Activated CD8-positive, alpha-beta T cell treated with anti-CD3 and anti-CD28 coated beads, Interleukin-2, amount 10 ng/mL, durations not matched to agents 7 days and 5 days (primary cell): ENCODE data around the gene OPA3. TPM values are rescaled to one million over a fixed set of nuclear protein-coding genes. Genes with fewer than 3 reads are reported as not detected.
"Not testable (repeated sequence)": the region's sequence is repeated elsewhere in the genome, so short reads cannot be mapped to it uniquely, and the experiment has no call there.

Experiments
- ATAC-seq: fragments of 150-1000 bp; cut with Tn5 transposase; one replicate; pipeline ENCODE4 v1.10.0; 2021; ENCODE audit warnings: moderate library complexity
- CTCF ChIA-PET: fragments of 350-600 bp; sonication (Branson Sonifier 250); formaldehyde crosslinking; loops from one replicate; lab custom pipeline; 2021; ENCODE audit warnings: antibody characterized with exemption; lab: Charles Lee
- POLR2A ChIA-PET: fragments of 350-600 bp; sonication (Branson Sonifier 250); formaldehyde crosslinking; loops from one replicate; lab custom pipeline; 2021; ENCODE audit warnings: antibody characterized with exemption; lab: Charles Lee
- DNase-seq: peaks from one replicate; pipeline ENCODE4 v3.0.0-alpha.2; 2020
- H3K27ac Mint-ChIP-seq: one replicate; pipeline ENCODE4 v1.8.0; 2021; ENCODE audit warnings: mild to moderate bottlenecking, mixed read lengths
- H3K27me3 Mint-ChIP-seq: one replicate; pipeline ENCODE4 v1.8.0; 2021; ENCODE audit warnings: low read depth, mixed read lengths
- H3K36me3 Mint-ChIP-seq: one replicate; pipeline ENCODE4 v1.8.0; 2021; ENCODE audit warnings: low read depth, mixed read lengths
- H3K4me1 Mint-ChIP-seq: one replicate; pipeline ENCODE4 v1.8.0; 2021; ENCODE audit warnings: low read depth, mixed read lengths
- H3K4me3 Mint-ChIP-seq: one replicate; pipeline ENCODE4 v1.8.0; 2021; ENCODE audit warnings: mild to moderate bottlenecking, mixed read lengths
- H3K9me3 Mint-ChIP-seq: one replicate; pipeline ENCODE4 v1.8.0; 2022; ENCODE audit warnings: mixed read lengths; ENCODE audit not compliant: insufficient read depth
- total RNA-seq, 2 experiments: library from RNA; stranded (reverse); gene quantifications; one replicate each; pipeline ENCODE4 v1.2.3, GENCODE V29; 2021

Gene OPA3
- total RNA-seq, 2 experiments from 2014 or later = 13.4 to 14.9 TPM

DNA sequence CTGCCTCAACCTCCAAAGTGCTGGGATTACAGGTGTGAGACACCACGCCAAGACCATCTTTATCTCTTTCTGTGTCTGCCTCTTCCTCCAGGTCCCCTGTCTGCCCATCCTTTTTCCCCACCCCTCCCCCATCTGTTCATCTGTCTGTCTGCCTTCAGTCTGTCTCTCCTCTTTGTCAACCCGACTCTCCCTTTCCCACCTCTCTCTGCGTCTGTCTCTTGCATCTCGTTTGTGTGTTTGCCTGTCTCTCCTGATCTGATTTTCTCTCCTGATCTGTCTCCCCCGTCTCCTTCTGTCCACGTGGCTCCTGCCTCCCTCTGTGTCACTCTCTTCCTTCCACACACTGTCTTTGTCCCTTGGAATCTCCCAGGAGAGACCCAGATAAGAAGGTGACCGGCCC, 67.4 kb downstream of the OPA3 start:
- CTCF ChIA-PET = interaction anchor here (1.1 kb wide), 1 partner anchor 78 kb away, joined by 3 read pairs; no protein-coding TSS in a partner anchor
- Mint-ChIP-seq H3K4me1 (peaks cover 63% of the 10 kb centered on the region), H3K36me3 (peaks cover 46% of the 10 kb centered on the region)

DNA sequence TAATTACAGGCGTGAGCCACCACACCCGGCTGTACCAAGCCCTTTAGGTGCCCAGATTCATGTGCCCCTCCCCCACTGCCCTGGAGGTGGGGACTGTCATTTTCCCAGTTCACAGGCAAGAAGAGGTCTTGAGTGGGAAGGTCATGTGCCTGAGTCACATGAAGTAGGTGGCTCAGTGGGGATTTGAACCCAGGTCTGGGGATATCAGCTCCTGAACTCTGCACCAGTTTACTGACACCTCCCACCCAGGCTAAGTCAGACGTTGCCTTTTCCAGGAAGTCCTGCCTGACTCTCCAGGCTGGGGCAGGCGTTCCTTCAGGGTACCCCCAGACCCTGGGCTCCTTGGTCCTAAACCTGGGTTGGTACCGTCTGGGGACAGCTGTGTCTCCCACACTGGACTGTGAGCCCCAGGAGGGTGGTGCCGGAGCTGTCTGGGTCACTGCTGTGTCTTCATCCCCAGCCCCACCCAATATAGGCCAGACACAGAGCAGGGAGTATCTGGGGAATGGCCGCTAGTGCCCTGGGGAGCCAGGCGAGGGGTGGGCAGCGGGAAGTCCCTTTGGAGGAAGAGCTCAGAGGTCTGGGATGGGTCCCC, 68.7 kb downstream of the OPA3 start:
- ChIA-PET CTCF (interaction anchor here (0.7 to 2.6 kb wide), 10 partner anchors 9 to 201 kb away, joined by 3 to 13 read pairs (median 3); partner anchors contain the start of gene QPCTL), POLR2A (no interaction called here)
- Mint-ChIP-seq H3K27me3 (no peaks in the 10 kb centered on the region), H3K27ac (peak overlapping the region; percentile 85), H3K4me3 (peak overlapping the region; percentile 57), H3K9me3 (no peaks in the 10 kb centered on the region), H3K4me1 (peaks cover 69% of the 10 kb centered on the region), H3K36me3 (peaks cover 50% of the 10 kb centered on the region)
- ATAC-seq (no peak), DNase-seq (no peak)

More for the DNA sequence above, 67.4 kb downstream of the OPA3 start:
- no peak for DNase-seq
- H3K27ac Mint-ChIP-seq = peak overlapping the region; percentile 71
- POLR2A ChIA-PET = no interaction called here
- no peaks in the 10 kb centered on the region for H3K27me3 Mint-ChIP-seq
- H3K4me3 Mint-ChIP-seq = no peak overlapping the region
- no peaks in the 10 kb centered on the region for H3K9me3 Mint-ChIP-seq
- ATAC-seq = no peak

GRCh38 chr19:45515081-45515624, 69.4 kb downstream of the OPA3 start:
- H3K4me1 Mint-ChIP-seq = peaks cover 71% of the 10 kb centered on the region
- peak; percentile 41 for ATAC-seq
- CTCF ChIA-PET = interaction anchor here (0.7 to 2.6 kb wide), 9 partner anchors 9 to 202 kb away, joined by 3 to 13 read pairs (median 3); partner anchors contain the start of gene QPCTL
- H3K9me3 Mint-ChIP-seq = no peaks in the 10 kb centered on the region
- peak overlapping the region; percentile 57 for H3K4me3 Mint-ChIP-seq
- H3K27ac Mint-ChIP-seq = peak overlapping the region; percentile 85
- POLR2A ChIA-PET = interaction anchor here (0.6 kb wide), 1 partner anchor 123 kb away, joined by 3 read pairs; no protein-coding TSS in a partner anchor
- no peak for DNase-seq
- no peaks in the 10 kb centered on the region for H3K27me3 Mint-ChIP-seq
- peaks cover 52% of the 10 kb centered on the region for H3K36me3 Mint-ChIP-seq

DNA sequence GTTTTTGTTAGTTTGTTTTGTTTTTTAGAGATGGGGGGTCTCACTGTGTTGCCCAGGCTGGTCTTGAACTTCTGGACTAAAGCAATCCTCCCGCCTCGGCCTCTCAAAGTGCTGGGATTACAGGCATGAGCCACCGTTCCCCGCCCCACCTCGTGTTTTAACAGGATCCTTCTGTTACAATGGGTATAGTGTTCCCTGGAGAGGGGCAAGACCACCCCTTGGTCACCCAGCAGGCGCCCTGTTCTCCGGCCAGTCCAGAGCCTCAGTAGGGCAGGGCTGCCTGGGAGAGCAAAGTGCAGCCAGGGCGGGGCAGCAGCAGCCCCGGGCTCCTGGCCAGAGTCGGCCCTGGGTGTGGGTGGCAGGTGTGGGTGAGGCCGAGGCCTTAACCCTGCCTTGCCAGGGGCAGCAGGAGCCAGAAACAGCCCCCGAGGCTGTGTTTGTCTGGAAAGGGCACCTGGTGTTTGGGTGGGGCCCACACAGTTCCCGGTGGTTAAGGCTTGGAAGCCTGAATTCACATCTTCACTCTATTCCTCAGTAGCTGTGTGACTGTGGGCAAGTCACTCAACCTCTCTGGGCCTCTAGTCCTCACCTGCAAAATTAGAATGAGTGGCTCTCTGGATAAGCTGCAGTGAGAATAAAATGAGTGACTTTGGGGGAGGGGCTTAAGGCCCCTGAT, 70.1 kb downstream of the OPA3 start:
- Mint-ChIP-seq H3K27ac (peak overlapping the region; percentile 85), H3K27me3 (no peaks in the 10 kb centered on the region), H3K4me1 (peaks cover 77% of the 10 kb centered on the region), H3K9me3 (no peaks in the 10 kb centered on the region), H3K4me3 (peak overlapping the region; percentile 57), H3K36me3 (peaks cover 54% of the 10 kb centered on the region)
- DNase-seq = no peak
- POLR2A ChIA-PET = interaction anchor here (0.6 kb wide), 1 partner anchor 123 kb away, joined by 3 read pairs; no protein-coding TSS in a partner anchor
- ATAC-seq = peak; percentile 30
- CTCF ChIA-PET = interaction anchor here (0.8 to 2.6 kb wide), 6 partner anchors 9 to 203 kb away, joined by 3 to 13 read pairs (median 6); no protein-coding TSS in a partner anchor

DNA sequence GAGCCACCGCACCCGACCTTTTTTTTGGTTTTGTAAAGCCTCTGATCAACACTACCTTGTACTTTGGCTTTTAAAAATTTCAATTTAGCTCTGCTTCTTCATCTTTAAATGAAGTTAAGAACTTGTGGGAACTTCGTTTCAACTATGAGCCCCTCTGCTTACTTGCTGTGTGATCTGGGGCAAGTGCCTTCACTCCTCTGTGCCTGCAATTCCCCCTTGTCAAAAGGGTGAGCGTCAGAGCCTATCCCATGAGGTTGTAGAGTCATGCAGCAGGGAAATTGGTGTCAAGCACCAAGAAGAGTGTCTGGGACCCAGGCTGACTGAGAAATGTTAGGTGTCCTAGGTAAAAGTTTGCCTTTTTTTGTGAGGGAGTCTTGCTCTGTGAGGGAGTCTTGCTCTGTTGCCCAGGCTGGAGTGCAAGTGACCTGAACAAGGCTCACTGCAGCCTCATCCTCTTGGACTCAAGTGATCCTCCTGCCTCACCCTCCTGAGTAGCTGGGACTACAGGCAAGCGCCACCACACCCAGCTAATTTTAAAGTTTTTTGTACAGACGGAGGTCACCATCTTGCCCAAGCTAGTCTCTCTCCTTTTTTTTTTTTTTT, 71.6 kb downstream of the OPA3 start:
- DNase-seq (no peak), ATAC-seq (no peak)
- ChIA-PET POLR2A (interaction anchor here (1.2 kb wide), 1 partner anchor 129 kb away, joined by 3 read pairs; no protein-coding TSS in a partner anchor), CTCF (interaction anchor here (1.4 to 1.9 kb wide), 2 partner anchors 45 to 129 kb away, joined by 4 to 8 read pairs; no protein-coding TSS in a partner anchor)
- H3K27me3 Mint-ChIP-seq = no peaks in the 10 kb centered on the region
- peak overlapping the region; percentile 78 for H3K27ac Mint-ChIP-seq
- H3K4me1 Mint-ChIP-seq = peaks cover 78% of the 10 kb centered on the region
- peaks cover 52% of the 10 kb centered on the region for H3K36me3 Mint-ChIP-seq
- no peaks in the 10 kb centered on the region for H3K9me3 Mint-ChIP-seq
- no peak overlapping the region for H3K4me3 Mint-ChIP-seq

GRCh38 chr19:45511074-45511473, 73.5 kb downstream of the OPA3 start:
- DNase-seq (no peak), ATAC-seq (no peak)
- no peaks in the 10 kb centered on the region for H3K9me3 Mint-ChIP-seq
- H3K4me1 Mint-ChIP-seq = peaks cover 70% of the 10 kb centered on the region
- no peaks in the 10 kb centered on the region for H3K27me3 Mint-ChIP-seq
- peak overlapping the region; percentile 49 for H3K27ac Mint-ChIP-seq
- H3K4me3 Mint-ChIP-seq = peak overlapping the region; percentile 87
- ChIA-PET POLR2A (no interaction called here), CTCF (interaction anchor here (1.3 to 1.7 kb wide), 2 partner anchors 26 to 131 kb away, joined by 3 to 10 read pairs; no protein-coding TSS in a partner anchor)
- H3K36me3 Mint-ChIP-seq = peaks cover 47% of the 10 kb centered on the region

DNA sequence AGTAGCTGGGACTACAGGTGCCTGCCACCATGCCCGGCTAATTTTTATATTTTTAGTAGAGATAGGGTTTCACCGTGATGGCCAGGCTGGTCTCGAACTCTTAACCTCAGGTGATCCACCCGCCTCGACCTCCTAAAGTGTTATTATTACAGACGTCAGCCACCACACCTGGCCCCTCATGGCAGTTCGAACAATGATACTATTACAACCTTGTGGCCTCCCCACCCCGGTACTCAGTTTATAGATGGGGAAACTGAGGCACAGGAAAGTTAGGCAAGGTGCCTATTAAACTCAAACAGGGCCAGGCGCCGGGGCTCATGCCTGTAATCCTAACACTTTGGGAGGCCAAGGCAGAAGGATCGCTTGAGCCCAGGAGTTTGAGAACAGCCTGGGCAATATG, 74.2 kb downstream of the OPA3 start:
- Mint-ChIP-seq H3K27ac (peak overlapping the region; percentile 49), H3K4me1 (peaks cover 70% of the 10 kb centered on the region), H3K36me3 (peaks cover 43% of the 10 kb centered on the region), H3K4me3 (peak overlapping the region; percentile 87)
- H3K27me3 Mint-ChIP-seq, POLR2A ChIA-PET, H3K9me3 Mint-ChIP-seq, ATAC-seq, DNase-seq: not testable (repeated sequence)
- CTCF ChIA-PET = interaction anchor here (0.7 to 1.7 kb wide), 5 partner anchors 11 to 132 kb away, joined by 3 to 10 read pairs (median 5); no protein-coding TSS in a partner anchor

DNA sequence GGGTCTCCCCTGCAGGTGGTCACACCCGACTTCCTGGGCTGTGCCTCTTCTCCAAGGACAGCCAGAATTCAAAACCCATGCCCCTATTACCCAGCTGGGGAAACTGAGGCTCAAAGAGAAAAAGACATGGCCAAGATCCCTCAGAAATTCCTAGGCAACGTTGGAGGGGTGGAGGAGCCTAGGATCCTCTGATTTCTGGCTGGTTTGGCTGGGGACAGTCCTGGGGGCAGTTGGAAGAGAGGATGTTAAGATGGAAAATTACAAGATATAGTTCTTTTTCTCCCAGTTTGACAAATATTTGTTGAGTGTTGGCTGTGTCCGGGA, 74.9 kb downstream of the OPA3 start:
- ATAC-seq (no peak), DNase-seq (no peak)
- H3K4me1 Mint-ChIP-seq = peaks cover 68% of the 10 kb centered on the region
- CTCF ChIA-PET = interaction anchor here (0.7 to 1.7 kb wide), 5 partner anchors 10 to 133 kb away, joined by 3 to 10 read pairs (median 5); no protein-coding TSS in a partner anchor
- peak overlapping the region; percentile 87 for H3K4me3 Mint-ChIP-seq
- H3K9me3 Mint-ChIP-seq = no peaks in the 10 kb centered on the region
- peak overlapping the region; percentile 82 for H3K27ac Mint-ChIP-seq
- H3K36me3 Mint-ChIP-seq = peaks cover 42% of the 10 kb centered on the region
- H3K27me3 Mint-ChIP-seq = no peaks in the 10 kb centered on the region
- POLR2A ChIA-PET = no interaction called here

DNA sequence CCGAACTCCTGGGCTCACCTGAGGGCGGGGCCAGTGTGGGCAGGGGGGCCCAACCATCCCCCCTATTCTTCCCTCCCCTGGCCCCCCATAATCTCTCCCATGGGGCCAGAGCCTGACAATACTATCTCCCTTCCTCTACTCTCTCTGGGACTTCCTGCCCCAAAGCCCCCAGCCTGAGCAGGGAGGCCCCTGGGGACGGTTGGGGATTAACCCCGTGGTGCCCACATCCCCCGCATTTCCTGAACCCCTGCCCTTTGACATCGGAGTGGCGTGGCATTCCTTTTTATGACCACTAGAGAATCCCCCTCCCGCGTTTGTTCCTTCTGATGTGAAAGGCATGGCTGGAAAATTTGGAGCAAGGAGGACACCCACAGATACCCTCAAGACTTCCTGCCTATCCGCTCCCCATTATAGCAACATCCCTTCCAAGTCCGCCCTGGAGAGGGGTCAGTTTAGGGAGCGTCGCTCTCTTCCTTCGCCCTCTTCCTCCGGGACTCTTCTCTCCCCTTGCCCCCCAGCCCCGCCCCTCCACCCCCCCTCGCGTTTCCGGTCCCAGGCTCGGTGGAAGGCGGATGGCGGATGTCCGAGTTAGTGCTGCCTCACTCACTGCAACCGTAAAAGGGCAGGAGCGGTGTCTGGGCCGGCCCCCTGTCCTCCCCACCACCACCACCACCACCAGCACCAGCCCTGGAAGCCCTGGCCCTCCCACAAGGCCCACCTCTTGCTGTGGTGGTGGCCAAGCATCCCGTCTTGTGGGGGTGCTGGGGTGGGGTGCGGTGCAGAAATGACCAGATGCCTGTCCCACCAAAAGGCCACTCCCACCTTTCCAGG, 75.5 kb downstream of the OPA3 start:
- H3K9me3 Mint-ChIP-seq = no peaks in the 10 kb centered on the region
- H3K36me3 Mint-ChIP-seq = peaks cover 42% of the 10 kb centered on the region
- peaks cover 62% of the 10 kb centered on the region for H3K4me1 Mint-ChIP-seq
- no peak for ATAC-seq
- H3K27me3 Mint-ChIP-seq = no peaks in the 10 kb centered on the region
- H3K27ac Mint-ChIP-seq = peak overlapping the region; percentile 82
- peak; percentile 71 for DNase-seq
- ChIA-PET POLR2A (interaction anchor here (1.3 kb wide), 1 partner anchor 133 kb away, joined by 10 read pairs; no protein-coding TSS in a partner anchor), CTCF (interaction anchor here (1.0 to 1.7 kb wide), 6 partner anchors 10 to 133 kb away, joined by 3 to 10 read pairs (median 6); no protein-coding TSS in a partner anchor)
- peak overlapping the region; percentile 87 for H3K4me3 Mint-ChIP-seq

- peak; percentile 1 for ATAC-seq
- Mint-ChIP-seq H3K27ac (peak overlapping the region; percentile 82), H3K36me3 (peaks cover 40% of the 10 kb centered on the region), H3K9me3 (no peaks in the 10 kb centered on the region), H3K27me3 (no peaks in the 10 kb centered on the region), H3K4me1 (peaks cover 58% of the 10 kb centered on the region), H3K4me3 (peak overlapping the region; percentile 87)
- CTCF ChIA-PET = interaction anchor here (0.7 to 1.6 kb wide), 7 partner anchors 9 to 208 kb away, joined by 3 to 6 read pairs (median 3); no protein-coding TSS in a partner anchor
- POLR2A ChIA-PET = interaction anchor here (1.3 kb wide), 1 partner anchor 133 kb away, joined by 10 read pairs; no protein-coding TSS in a partner anchor
- DNase-seq = peak; percentile 62
Observed at GRCh38 chr19:45508417-45508860, 76.2 kb downstream of the OPA3 start.
